NCI-H1417 treated with DMSO at 0.1 percent for 48 hours (cell line): ENCODE data around the gene PLEKHG4B.
"Not testable (repeated sequence)": the region's sequence is repeated elsewhere in the genome, so short reads cannot be mapped to it uniquely, and the experiment has no call there.

Source experiments
- DNase-seq: peaks from one replicate; lab custom pipeline; 2025; lab: John Stamatoyannopoulos, UW

Gene PLEKHG4B, protein sequence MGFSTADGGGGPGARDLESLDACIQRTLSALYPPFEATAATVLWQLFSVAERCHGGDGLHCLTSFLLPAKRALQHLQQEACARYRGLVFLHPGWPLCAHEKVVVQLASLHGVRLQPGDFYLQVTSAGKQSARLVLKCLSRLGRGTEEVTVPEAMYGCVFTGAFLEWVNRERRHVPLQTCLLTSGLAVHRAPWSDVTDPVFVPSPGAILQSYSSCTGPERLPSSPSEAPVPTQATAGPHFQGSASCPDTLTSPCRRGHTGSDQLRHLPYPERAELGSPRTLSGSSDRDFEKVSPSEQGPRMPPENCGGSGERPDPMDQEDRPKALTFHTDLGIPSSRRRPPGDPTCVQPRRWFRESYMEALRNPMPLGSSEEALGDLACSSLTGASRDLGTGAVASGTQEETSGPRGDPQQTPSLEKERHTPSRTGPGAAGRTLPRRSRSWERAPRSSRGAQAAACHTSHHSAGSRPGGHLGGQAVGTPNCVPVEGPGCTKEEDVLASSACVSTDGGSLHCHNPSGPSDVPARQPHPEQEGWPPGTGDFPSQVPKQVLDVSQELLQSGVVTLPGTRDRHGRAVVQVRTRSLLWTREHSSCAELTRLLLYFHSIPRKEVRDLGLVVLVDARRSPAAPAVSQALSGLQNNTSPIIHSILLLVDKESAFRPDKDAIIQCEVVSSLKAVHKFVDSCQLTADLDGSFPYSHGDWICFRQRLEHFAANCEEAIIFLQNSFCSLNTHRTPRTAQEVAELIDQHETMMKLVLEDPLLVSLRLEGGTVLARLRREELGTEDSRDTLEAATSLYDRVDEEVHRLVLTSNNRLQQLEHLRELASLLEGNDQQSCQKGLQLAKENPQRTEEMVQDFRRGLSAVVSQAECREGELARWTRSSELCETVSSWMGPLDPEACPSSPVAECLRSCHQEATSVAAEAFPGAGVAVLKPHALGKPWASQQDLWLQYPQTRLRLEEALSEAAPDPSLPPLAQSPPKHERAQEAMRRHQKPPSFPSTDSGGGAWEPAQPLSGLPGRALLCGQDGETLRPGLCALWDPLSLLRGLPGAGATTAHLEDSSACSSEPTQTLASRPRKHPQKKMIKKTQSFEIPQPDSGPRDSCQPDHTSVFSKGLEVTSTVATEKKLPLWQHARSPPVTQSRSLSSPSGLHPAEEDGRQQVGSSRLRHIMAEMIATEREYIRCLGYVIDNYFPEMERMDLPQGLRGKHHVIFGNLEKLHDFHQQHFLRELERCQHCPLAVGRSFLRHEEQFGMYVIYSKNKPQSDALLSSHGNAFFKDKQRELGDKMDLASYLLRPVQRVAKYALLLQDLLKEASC (N-terminal part only)

DNA sequence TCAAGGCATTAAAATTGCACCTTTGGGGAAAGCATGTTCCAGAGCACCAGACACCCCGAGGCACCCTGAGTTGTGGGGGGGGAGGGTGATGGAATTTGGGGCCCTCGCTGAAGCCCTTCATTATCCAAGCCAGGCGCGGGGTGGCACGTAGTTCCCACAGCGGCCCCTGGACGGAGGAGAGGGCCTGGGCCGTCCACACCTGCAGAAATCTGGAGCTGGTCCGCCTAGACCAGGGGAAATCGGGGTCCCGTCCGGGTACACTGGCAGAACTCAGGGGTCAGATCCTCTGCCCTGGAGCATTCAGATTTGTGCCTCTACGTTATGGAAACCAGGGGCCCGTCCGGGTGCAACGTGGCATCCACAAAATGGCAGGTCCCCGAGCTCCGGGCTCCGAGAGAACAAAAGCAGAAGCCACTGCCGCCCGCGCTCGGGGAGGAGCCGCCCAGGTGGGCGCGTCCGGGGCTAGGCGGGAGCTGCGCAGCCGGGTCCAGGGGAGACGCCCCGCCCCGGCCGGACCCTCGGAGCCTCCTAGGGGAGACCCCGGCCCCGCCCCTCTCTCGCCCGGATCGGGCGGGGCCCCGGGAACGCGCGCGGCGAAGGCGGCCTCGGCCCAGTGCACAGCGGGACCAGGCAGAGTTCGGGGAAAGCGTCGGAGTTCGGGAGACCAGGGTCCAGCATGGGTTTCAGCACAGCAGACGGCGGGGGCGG, at the start of gene PLEKHG4B:
PLEKHG4B (plus strand) TSS at position 613 of the 708 bp plus-strand sequence; CDS start at position 677, 64 bp downstream.
- DNase-seq, result no peak

DNA sequence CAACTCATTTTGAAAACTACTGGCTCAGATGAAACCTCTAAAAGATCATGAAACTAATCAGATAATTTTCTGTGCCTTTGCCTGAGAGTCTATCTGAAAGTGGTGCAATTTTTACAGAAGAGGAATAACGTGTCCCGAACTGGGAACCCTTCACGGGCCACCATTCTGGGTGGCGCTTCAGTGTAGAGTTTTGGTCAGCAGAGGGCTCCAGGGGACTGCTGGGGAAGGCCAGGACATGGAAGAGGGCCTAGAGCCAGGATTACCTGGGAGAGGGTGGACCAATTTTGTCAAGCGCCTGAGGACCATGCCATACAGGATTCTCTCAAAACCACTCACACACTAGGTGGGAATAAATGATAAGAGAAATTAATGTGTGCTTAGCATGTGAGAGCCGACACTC, 49.7 kb upstream of the PLEKHG4B start:
- no peak for DNase-seq

DNA sequence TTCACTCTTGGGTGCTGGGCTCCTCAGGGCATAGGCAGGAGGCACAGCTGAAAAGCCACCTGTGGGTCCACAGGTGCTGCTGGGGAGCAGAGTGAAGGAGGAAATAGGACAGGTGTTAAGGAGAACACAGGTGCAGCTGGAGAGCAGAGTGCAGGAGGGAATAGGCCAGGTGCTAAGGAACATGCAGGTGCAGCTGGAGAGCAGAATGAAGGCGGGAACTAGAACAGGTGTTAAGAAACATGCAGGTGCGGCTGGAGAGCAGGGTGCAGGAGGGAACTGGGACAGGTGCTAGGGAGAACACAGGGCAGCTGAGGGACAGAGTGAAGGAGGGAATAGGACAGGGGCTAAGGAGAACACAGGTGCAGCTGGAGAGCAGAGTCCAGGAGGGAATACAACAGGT, 43.8 kb upstream of the PLEKHG4B start:
- no peak for DNase-seq

DNA sequence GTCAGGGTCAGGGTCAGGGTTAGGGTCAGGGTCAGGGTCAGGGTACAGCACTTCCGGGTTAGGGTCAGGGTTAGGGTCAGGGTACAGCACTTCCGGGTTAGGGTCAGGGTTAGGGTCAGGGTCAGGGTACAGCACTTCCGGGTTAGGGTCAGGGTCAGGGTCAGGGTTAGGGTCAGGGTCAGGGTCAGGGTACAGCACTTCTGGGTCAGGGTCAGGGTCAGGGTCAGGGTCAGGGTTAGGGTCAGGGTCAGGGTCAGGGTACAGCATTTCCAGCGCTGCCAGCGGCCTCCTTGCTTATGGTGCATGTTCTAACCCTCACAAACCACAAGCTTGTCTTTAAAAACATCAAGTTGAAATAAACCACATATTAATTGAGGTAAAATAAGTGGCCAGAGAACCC, 42.4 kb upstream of the PLEKHG4B start:
- DNase-seq, result not testable (repeated sequence)

DNA sequence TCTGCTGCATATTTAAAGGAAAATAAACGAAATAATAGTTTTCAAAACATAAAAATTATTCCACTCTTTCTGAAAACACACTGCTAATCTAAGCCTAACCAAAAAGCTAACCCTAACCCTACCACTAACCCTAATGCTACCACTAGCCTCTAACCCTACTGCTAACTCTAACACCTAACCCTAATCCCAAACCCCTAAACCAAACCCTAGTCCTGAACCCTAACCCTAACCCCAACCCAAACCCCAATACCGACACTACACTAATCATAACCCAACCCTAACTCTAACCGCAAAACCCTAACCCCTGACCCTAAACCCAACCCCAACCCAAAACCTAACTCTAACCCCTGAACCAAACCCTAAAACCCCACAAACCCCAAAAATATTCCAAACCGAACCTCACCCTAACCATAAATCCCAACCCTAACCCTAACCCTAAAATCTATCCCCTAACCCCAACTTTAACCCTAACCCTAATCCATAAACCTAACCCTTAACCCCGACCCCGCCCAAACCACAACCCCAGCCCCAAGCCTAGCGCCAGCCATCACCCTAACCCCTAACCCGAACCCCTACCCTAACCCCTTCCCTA, 41.9 kb upstream of the PLEKHG4B start:
- no peak for DNase-seq

DNA sequence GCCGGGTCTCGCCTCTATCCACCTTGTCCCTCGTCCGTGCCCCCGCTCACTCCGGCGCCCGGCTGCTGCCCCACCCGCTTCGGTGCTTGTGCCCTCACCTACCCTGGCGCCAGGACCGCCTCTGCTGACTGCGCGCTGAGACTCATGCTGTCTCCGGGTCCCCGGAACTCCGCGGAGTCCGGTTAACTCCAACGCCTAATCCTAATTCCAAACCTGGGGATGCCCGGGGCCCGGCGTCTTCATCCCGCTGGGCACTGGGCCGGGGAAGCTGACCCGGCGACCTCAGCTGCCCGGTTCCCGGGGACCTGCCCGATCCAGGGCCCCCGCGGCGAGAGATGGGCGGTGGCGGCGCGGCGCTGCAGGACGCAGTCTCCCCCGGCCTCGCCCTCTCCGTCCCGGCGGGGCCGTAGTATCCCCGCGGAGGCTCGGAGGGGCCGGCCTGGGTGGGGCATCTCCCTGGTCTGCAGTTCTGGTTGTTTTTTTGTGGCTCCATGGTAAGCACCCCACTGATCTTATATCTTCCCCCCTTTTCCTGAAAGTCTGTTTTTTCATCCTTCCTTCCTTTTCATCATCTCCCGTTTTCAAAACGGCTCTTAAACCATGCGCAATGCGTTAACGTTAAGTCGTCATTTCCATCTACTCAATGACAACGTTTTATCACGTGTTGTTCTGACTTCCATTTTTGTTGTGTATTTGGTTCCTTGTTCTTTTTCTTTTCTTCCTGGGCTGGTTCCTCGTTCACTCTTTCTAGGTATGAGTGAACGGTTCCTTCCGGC, 41.1 kb upstream of the PLEKHG4B start:
- no peak for DNase-seq

DNA sequence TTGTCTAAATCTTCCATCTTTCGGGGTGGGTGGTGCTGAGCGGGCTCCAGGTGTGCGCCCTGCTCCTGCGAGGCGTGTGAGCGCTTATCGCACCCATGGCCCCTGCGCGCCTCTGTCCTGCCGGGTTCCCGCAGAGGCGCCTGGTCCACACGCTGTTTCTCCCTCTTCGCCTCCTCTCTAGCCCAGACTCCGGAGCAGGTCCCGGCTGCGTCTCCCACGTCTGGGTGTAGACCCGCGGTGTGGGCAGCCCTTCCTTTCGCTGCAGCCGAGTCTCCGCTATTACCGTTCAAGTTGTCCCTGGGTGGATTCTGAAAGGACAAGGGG, 40.5 kb upstream of the PLEKHG4B start:
- no peak for DNase-seq

DNA sequence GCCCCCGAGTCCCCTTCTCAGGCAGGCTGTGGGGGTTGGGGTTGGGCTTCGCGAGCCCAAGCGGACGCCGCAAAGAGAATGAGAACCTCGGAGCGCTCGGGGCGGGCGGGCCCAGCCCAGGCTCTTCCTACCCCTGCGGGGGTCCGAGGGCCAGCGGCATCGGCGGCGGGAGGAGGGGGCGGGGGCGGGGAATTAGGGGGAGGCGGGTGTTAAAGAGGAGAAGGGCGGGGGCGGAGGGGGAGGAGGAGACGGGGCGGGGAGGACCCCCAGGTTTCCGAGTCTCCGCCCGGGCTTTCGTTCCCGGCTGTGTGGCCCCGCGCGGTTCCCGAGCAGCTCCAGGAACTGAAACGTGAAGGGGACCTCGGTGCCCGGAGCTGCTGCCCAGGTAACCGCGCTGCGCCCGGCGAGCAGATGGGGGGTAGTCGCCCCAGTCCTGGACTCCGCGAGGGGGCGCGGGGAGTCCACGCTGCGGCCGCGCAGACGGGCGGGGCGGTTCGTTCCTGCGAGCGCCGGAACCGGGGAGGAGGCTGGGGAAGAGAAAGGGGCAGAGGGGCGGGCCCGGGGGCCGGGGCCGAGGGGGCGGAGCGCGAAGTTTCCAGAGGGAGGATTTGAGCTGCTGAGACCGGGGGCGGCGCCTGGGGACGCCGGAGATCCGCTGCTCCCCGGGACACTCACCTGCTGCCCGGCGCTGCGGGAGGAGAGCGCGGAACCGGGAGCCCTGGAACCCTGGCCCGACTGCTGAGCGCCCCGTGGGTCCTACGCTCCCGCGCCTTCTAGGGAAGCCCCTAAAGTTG, 38.4 kb upstream of the PLEKHG4B start:
- DNase-seq, result peak; percentile 43

DNA sequence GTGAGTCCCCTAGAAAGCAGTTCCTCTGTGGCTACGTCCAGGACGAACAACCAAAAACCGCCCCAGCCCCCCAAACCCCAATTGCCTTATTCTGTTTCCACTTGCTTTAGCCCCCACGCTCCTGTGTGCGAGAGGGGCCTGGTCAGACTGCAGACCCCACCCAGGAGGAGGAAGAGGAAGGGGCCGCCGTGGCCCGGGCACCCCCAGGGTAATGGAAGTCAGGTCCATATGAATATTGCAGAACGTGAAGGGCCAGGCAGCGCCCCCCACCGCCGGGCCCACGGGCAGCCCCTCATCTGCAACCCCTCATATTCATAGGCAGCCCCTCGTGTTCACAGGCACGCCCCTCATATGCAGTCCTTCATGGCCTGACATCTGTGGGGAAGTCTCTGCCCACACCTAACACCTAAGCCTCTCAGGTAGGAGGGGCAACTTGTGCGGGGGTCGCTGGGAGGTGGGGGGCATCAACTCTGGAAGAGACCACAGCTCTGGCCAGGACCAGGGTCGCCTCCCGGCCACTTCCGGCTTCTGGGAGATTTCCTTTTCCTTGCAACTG, 37.7 kb upstream of the PLEKHG4B start:
- DNase-seq, result no peak

DNA sequence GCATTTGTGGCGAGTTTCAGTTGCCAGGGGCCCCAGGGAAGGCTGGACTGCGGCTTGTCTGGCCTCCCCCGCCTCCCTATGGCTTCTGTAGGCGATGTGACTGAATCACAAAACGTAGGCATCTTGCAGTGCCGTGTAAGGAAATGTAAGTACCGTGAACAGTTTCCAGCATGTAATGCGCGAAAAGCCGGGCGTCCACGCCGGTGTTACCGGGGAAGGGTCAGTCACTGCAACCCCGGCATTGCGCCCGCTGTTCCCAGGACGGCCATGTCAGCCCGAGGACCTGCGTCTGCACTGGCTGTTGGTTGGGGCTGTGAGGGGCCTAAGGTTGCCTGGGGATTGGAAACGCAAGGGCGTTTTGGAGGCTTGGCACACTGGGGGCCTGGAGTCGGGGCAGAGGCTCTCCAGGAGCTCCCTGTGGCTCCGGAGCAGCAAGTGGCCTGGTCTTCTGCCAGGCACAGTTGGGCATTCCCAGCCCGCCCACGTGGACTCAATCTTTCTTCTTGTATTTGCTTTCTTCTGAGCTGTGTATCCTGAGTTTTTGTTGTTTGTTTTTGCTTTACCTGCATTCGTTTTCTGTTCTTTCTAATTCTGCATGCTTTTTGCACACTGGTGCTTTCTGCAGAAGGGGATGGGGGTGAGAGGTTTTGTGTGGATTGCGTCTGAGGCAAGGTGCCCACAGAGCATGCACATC, 36.9 kb upstream of the PLEKHG4B start:
- DNase-seq, result no peak

DNA sequence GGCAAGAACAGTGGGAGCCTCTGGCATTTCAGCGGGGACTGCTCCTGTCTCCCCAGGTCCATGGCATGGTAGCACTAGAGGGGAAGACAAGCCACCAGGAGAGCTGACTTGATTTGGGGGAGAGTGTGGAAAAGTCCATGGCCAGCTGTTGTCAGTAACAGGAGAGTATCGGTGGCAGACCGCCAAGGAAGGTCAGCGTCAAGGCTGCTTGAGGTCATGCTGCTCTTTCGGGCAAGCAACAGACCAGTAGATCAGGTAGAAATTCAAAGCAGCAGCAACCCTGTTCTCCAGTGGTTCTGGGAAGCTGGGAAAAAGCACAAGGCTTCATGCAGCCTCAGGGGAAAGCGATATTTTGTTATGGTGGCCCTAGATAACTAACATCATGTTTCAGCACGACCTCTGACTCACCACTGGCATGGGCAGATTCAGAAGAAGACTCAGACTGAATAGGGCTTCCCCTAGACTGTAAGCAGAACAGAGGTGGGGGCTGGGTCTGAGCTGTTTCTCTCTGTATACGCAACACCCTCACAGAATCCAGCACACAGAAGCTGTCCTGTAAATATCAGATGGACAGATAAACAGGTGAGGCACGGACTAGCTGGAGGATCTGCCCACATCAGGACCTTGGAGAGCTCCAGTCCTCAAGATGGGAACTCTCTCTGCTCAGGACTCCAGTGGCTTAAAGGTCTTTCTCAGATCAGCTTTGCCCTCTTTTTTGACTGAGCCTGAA, 35.2 kb upstream of the PLEKHG4B start:
- no peak for DNase-seq

DNA sequence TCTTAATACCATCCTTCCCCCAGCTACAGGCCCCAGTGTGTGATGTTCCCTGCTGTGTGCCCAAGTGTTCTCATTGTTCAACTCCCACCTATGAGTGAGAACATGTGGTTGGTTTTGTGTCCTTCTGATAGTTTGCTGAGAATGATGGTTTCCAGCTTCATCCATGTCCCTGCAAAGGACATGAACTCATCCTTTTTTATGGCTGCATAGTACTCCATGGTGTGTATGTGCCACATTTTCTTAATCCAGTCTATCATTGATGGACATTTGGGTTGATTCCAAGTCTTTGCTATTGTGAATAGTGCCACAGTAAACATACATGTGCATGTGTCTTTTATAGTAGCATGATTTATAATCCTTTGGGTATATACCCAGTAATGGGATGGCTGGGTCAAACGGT, 31.7 kb upstream of the PLEKHG4B start:
- DNase-seq, result not testable (repeated sequence)

DNA sequence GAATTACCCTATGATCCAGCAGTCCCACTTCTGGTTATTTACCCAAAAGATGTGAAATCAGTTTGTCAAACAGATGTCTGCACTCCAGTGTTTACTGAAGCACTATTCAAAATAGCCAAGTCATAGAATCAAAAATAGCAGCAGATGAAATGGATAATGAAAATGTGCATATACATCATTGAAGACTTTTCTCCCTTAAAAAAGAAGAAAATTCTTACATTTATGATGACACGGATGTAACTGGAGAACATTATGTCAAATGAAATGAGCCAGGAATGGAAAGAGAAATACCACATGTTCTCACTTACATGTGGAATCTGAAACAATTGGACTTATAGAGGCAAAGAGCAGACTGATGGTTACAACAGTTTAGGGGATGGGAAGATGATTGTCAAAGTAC, 21.5 kb upstream of the PLEKHG4B start:
- no peak for DNase-seq

DNA sequence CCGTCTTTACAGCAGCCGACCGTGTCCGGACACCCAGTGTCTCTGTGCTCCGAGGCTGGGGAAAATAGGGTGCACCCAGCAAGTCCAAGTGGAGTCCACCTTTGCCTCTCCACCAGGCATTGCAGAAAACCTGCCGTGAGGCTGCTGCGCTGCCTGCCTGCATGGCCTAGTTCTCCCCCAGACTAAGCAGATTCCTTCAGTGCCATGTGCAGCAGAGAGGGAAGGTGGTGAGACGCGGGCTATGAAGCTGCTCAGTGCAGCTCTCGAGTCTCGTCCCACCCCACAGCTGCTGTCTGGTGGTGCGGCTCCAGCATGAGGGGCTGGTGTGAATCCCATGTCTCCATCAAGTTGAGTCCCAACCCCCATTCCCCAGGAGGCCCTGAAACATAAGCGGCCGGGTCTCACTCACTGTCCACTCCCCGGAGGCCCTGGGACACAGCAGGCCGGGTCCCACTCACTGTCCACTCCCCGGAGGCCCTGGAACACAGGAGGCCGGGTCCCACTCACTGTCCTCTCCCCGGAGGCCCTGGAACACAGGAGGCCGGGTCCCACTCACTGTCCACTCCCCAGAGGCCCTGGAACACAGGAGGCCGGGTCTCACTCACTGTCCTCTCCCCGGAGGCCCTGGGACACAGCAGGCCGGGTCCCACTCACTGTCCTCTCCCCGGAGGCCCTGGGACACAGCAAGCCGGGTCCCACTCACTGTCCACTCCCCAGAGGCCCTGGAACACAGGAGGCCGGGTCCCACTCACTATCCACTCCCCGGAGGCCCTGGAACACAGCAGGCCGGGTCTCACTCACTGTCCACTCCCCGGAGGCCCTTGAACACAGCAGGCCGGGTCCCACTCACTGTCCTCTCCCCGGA, 19.4 kb upstream of the PLEKHG4B start:
- not testable (repeated sequence) for DNase-seq

DNA sequence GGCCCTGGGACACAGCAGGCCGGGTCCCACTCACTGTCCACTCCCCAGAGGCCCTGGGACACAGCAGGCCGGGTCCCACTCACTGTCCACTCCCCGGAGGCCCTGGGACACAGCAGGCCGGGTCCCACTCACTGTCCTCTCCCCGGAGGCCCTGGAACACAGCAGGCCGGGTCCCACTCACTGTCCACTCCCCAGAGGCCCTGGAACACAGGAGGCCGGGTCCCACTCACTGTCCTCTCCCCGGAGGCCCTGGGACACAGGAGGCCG, 18.9 kb upstream of the PLEKHG4B start:
- not testable (repeated sequence) for DNase-seq

DNA sequence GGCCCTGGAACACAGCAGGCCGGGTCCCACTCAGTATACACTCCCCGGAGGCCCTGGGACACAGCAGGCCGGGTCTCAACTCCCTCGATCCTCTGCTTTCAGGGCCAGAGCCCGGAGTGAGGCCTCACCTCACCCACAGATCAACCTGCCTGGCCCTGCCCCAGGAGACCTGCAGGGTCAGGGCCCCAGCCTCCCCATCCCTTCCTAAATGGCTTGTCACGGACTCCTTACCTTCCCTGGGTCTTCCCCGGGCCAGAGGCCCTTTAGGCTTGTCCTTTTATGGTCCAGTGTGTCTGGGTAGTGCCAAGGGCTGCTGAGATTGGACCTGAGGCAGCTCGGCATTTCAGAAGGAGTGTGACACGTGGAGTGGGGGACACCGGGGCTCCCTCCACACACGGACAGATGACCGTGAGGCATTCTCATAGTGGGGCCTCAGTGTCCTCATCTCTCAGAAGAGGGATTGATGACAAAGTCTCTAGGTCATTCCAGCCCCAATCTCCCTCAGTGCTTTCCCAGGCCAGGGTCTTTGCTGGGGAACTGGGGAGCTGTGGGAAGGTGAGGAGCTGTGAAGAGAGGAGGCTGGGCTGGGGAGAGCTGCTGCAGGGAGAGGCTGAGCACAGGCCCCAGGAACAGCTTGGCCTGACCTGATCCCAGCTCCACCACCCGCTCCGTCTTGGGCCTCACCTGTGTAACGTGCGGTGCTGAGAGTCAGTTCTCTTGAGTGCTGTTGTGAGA, 18.0 kb upstream of the PLEKHG4B start:
- no peak for DNase-seq
